ENCODE results near the gene PLA1A.

PLA1A gene

DNA sequence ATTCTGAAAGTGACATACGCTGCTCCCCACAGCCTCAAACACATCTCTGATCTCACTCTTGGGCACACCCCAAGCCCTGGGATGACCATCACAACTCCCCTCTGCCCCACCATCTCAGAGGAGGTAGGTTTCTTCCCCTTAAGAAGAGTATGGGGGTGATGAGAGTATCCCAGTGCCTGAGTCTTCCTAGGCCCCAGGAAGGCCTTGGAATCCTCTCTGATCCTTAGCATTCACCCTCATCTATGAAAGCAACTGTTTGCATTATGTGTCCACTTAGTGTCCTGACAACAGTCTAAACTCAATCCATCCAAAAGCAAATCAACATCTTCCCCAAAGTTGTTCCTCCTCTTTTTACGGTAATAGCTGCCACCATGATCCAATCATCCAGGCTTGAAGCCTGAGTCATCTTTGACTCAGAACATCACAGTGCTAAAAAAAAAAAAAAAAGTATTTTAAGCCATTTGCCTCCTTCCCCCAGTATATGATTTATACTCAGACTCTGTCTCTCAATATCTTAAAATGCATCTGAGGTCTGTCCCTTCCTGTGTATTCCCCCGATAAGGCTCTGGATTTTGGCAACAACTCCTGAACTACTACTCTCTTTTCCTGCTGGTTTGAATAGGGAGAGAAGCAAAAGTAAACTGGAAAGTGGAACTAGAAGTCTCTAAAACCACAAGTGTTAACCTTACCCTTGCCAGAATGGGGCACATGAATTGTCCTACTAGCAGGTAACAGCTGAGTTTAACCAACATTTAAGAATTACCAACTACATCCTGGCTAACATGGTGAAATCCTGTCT is 40.2 kb downstream of the PLA1A start:
- no peak for DNase-seq (ENCODE audit: low read depth)

GRCh38 chr3:119639494-119640350 is 42.0 kb downstream of the PLA1A start:
- DNase-seq (ENCODE audit: low read depth): no peak

GRCh38 chr3:119641416-119641815 is 43.7 kb downstream of the PLA1A start:
- no peak for DNase-seq (ENCODE audit: low read depth)

DNA sequence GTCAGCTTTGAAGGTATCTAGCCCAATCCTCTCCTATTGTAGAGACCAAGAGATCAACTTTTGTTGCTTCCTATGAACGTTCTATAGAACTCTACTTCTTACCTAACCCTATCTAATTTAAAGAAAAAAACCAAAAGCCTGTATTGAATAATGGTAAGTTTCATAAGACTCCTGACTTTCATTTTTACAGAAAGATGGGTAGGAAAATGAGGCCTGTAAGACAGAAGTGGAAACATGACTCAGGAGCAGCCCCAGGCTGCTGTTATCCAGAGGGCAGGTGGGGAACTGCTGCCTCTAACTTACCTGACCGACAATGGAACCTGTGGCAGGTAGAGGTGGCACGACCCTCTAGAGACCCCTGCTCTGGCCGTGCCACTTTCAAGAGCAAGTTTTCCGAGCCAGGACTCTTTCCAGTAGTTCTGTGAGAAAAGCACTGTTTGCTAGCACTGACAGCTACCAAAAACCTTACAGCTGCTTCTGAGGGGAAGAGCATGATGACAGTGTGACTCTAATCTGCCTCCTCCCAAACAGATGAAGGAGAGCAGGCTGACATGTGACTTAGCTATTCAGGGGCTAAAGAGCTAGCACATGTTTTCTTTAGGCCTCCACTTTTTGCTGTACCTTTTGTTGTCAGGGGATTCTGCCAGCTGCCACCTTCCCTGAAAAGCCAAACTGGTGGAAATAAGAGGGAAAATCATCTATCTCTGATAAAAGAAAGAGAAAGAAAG is 45.2 kb downstream of the PLA1A start:
- no peak for DNase-seq (ENCODE audit: low read depth)

DNA sequence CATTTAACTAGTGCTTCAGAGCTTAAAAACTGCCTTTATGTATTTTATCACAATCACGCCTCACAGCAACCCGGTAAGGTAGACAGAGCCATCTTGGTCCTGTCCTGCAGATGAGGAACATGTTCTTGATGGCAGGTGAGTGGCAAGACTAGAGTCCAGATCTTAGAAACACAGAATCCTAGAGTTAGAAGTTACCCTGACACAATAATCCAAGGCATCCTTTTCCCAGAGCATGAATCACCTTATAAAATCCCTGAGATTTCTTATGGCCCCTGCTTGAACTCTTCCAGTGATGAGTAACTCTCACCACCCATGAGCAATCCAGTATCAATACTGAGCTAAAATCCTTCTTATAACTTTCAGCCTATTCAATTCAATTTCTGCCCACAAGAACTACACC is 45.8 kb downstream of the PLA1A start:
- no peak for DNase-seq (ENCODE audit: low read depth)

- DNase-seq (ENCODE audit: low read depth): no peak
Measured at GRCh38 chr3:119644481-119644880, 46.8 kb downstream of the PLA1A start.

- no peak for DNase-seq (ENCODE audit: low read depth)
Measured at GRCh38 chr3:119645813-119646212, 48.1 kb downstream of the PLA1A start.

DNA sequence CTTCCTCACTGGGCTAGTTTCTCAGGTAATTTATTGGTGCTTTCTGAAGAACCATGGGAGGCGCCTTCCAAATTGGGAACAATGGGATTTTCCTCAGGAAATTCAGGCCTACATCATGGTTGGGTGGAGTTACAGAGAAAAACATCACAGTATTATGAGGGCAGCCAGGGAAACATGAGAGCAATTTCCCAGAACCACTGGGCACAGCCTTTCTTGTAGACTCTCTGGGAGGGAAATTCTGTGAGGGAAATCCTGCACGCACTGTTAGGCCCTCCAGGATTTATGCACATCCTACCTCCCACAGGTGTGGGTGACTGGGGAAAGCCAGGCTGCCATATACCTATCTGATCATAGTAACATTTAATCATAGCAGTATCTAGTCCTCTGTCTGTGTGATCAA is 49.5 kb downstream of the PLA1A start:
- DNase-seq (ENCODE audit: low read depth): no peak

DNA sequence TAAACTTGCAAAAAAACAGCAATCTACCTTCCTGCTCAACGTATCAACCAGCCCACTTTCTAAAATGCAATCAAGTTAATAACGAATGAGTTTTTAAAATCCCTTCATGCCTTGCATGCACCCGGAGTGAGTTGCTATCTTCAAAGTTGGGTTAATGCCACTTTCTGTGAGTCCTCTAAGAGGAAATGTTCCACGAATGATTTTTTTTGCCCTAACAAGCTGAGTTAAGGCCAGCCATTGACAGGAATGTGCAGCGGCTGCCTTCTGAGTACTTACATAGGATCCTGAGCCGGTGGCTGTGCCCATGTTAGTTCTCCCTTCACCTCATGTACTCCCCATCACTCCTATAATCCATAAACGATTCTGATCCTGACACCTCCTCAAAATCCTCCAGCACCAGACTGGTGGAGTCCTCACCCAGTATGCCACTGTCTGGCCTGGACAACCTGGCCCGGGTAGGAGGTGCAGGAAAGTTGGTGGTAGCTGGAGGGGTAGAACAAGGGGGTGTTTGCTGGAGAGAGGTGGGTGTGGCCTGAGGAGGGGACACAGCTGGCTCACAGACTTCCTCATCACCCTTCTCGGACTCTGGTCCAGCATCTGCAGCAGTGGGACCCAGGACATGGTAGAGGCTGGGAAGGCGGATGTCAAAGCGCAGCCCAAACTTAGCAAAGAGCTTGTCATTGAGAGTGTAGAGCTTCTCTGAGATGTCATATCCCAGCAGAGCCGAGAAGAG is 50.3 kb downstream of the PLA1A start:
- DNase-seq (ENCODE audit: low read depth): no peak

DNA sequence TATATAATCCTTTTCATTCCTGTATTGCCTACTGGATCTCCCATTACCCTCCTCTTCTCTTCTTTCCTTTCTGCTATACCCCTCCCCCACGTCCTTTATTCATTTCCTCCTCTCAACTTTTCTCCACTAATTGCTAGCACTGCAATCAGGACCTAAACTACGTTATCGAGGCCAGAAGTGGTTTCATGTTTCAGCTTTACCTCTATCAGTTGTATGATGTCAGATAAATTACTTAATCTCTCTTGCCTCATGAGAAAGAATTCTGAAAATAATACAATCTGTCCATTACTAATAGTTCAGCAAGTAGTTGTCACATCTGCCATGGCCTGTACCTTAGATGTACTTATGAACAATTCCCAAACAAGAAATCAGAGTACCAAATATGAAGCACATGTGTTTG is 52.1 kb downstream of the PLA1A start:
- DNase-seq (ENCODE audit: low read depth): no peak

DNA sequence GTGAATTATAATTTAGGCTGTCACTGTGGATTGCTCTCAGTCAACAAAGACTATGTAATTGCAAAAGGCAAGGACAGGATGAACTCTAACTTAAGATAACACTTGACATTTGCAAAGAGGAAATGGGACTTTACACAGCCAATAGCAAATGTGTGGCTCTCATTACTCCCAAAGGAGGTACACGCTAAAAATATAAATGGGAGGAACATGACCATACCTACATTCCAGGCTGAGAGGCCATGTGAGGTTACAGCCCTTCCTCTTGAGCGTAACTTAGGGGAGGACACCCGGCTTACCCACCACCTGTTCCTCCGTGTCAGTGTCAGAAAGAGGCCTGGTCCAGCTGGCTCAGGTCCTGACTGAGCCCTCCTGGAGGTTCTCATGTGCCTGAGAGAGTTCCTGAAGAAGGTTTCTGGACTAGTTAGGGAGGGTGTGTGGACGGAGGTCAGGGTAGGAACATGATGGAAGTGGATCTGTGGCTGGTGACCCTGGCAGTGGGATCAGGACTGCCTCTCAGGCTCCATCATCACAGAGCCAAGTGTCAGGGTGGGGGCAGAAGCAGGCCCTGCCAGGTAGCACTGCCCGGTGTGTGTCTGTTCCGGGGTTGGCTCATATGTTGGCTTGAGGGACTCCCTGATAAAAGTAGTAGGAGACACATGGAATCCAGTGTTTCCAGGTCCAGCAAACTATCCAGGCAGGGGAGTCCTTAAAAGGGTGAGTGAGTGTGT is 54.8 kb downstream of the PLA1A start:
- DNase-seq (ENCODE audit: low read depth): no peak

DNA sequence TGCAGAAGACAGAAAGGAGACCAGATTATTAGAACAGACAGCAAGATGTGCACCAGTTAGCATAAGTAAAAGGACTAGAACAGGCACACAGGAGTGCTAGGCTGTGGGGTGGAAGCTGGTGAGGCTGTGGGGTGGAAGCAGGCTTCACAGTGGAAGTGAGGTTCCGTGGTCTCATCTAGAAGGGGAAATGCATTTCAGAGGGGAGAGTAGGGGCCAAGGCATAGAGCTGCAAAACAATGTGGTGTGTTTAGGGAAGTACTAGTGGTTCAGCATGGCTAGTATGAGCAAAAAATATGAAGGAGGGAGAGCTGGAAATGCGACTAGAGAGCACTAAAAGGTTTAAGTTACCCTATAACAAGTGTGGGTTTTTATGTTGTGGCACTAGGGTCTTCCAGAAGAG is 56.2 kb downstream of the PLA1A start:
- DNase-seq (ENCODE audit: low read depth): no peak

GRCh38 chr3:119657887-119658702 is 60.4 kb downstream of the PLA1A start:
- no peak for DNase-seq (ENCODE audit: low read depth)

GRCh38 chr3:119658994-119659393 is 61.3 kb downstream of the PLA1A start:
- no peak for DNase-seq (ENCODE audit: low read depth)

DNA sequence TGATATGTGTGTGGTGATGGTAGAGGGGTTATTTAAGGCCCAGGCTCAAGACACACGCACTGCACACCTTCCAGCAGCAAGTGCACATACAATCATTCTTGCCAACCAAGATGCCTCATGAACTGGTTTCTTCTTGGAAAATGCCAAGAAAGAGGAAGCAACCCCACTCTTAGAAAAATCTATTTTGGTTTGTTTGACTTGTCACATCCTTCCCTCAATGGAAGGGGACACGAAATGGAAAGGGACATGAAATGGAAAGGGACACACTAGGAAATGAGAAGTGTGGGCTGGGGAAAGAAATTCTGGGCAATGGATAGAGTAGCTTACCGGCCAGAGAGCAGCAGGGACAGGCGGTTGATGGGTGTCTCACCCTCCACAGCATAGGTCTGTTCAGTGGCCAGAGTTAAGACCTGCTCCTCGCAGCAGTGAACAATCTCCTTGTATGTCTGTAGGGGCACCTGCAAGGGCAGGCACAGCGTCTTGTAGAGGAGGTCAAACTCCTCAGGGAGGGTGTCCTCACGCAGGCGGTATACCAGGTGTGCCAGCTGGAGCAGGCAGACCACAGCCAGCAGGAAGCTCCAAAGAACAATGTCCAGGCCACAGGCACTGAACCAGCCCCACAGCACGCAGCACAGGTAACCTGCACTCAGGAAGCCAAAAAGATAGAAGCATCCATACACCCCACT is 62.1 kb downstream of the PLA1A start:
- DNase-seq (ENCODE audit: low read depth): no peak

GRCh38 chr3:119660474-119661440 is 63.1 kb downstream of the PLA1A start, which contains the start of gene POPDC2:
POPDC2 (minus strand) TSS chr3:119660589; CDS start chr3:119660423, 166 bp downstream.
- no peak for DNase-seq (ENCODE audit: low read depth)

GRCh38 chr3:119662604-119663373 is 65.1 kb downstream of the PLA1A start:
- no peak for DNase-seq (ENCODE audit: low read depth)

- DNase-seq (ENCODE audit: low read depth): no peak
Measured at GRCh38 chr3:119663885-119664284, 66.2 kb downstream of the PLA1A start.
